ENCODE results near the gene SLC12A7. TPM values are rescaled to one million over a fixed set of nuclear protein-coding genes. Genes with fewer than 3 reads are reported as not detected.

Gene SLC12A7
- total RNA-seq, 2 donors from 2014 or later, result 58.9 to 61.6 TPM

- H3K27ac Mint-ChIP-seq, result no peak overlapping the region
- H3K36me3 Mint-ChIP-seq (ENCODE audit: low read depth), result no peaks in the 10 kb centered on the region
- Histone ChIP-seq H3K9me3 (ENCODE audit: control insufficient read depth, low read length) (no peaks in the 10 kb centered on the region), H3K4me1 (ENCODE audit: control insufficient read depth, insufficient read depth, low read length) (no peaks in the 10 kb centered on the region), H3K9ac (ENCODE audit: extremely low read depth, low read length, poor library complexity, severe bottlenecking) (no peak overlapping the region), H3K27ac (ENCODE audit: low read depth, low read length) (no peak overlapping the region), H3K4me3 (ENCODE audit: low read length) (no peak overlapping the region), H3K36me3 (ENCODE audit: control insufficient read depth, insufficient read depth, low read length) (no peaks in the 10 kb centered on the region), H3K27me3 (ENCODE audit: control insufficient read depth, insufficient read depth, low read length, poor library complexity, severe bottlenecking) (no peaks in the 10 kb centered on the region)
- DNase-seq, result no peak
- TF ChIP-seq, protein P1, sequence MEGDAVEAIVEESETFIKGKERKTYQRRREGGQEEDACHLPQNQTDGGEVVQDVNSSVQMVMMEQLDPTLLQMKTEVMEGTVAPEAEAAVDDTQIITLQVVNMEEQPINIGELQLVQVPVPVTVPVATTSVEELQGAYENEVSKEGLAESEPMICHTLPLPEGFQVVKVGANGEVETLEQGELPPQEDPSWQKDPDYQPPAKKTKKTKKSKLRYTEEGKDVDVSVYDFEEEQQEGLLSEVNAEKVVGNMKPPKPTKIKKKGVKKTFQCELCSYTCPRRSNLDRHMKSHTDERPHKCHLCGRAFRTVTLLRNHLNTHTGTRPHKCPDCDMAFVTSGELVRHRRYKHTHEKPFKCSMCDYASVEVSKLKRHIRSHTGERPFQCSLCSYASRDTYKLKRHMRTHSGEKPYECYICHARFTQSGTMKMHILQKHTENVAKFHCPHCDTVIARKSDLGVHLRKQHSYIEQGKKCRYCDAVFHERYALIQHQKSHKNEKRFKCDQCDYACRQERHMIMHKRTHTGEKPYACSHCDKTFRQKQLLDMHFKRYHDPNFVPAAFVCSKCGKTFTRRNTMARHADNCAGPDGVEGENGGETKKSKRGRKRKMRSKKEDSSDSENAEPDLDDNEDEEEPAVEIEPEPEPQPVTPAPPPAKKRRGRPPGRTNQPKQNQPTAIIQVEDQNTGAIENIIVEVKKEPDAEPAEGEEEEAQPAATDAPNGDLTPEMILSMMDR (conservative IDR thresholded peaks at IDR 0.05), result no peak
- H3K9me3 Mint-ChIP-seq, result no peaks in the 10 kb centered on the region
- WGBS, 2 experiments (ENCODE audit: insufficient coverage in 1 of 2, insufficient read length in 1 of 2), result 83 to 85% methylated on average over 11 to 12 of the region's 12 CpGs
- H3K4me1 Mint-ChIP-seq, result peaks cover 8% of the 10 kb centered on the region
- no peak overlapping the region for H3K4me3 Mint-ChIP-seq
- no peaks in the 10 kb centered on the region for H3K27me3 Mint-ChIP-seq (ENCODE audit: insufficient read depth)
Observed at GRCh38 chr5:1017056-1017455, 94.8 kb downstream of the SLC12A7 start.

DNA sequence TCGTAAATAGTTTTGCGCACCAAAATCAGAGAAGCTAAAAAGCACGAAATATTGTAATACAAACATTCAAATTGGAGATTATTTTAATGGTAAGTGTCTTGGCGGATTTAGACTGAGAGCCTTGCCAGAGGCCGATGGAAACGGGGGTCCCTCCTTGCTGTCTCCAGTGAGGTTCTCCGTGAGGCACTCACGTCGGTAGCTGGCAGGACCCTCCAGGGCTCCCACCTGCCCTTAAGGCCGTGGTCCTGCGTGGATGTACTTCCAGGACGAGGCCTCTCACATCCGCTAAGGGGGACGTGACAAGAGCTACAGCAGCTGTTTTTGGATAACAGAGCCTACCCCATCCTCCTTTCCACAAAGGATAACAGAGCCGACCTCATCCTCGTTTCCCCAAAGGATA is 95.4 kb downstream of the SLC12A7 start:
- H3K27me3 Mint-ChIP-seq (ENCODE audit: insufficient read depth), result no peaks in the 10 kb centered on the region
- no peak overlapping the region for H3K4me3 Mint-ChIP-seq
- DNase-seq, result no peak
- no peaks in the 10 kb centered on the region for H3K36me3 Mint-ChIP-seq (ENCODE audit: low read depth)
- Histone ChIP-seq H3K9me3 (ENCODE audit: control insufficient read depth, low read length) (no peaks in the 10 kb centered on the region), H3K27ac (ENCODE audit: low read depth, low read length) (no peak overlapping the region), H3K9ac (ENCODE audit: extremely low read depth, low read length, poor library complexity, severe bottlenecking) (no peak overlapping the region), H3K27me3 (ENCODE audit: control insufficient read depth, insufficient read depth, low read length, poor library complexity, severe bottlenecking) (no peaks in the 10 kb centered on the region), H3K36me3 (ENCODE audit: control insufficient read depth, insufficient read depth, low read length) (no peaks in the 10 kb centered on the region), H3K4me1 (ENCODE audit: control insufficient read depth, insufficient read depth, low read length) (no peaks in the 10 kb centered on the region), H3K4me3 (ENCODE audit: low read length) (no peak overlapping the region)
- TF ChIP-seq, protein P1 (conservative IDR thresholded peaks at IDR 0.05), result no peak
- 94 to 98% methylated on average over 9 to 16 of the region's 16 CpGs for WGBS, 2 experiments (ENCODE audit: insufficient coverage in 1 of 2, insufficient read length in 1 of 2)
- H3K9me3 Mint-ChIP-seq, result no peaks in the 10 kb centered on the region
- H3K27ac Mint-ChIP-seq, result no peak overlapping the region
- H3K4me1 Mint-ChIP-seq, result peaks cover 8% of the 10 kb centered on the region

GRCh38 chr5:1016036-1016435 is 95.8 kb downstream of the SLC12A7 start:
- H3K4me1 ChIP-seq (ENCODE audit: control insufficient read depth, insufficient read depth, low read length), result no peaks in the 10 kb centered on the region
- H3K9ac ChIP-seq (ENCODE audit: extremely low read depth, low read length, poor library complexity, severe bottlenecking), result no peak overlapping the region
- H3K4me3 Mint-ChIP-seq, result no peak overlapping the region
- H3K36me3 ChIP-seq (ENCODE audit: control insufficient read depth, insufficient read depth, low read length), result no peaks in the 10 kb centered on the region
- H3K27me3 Mint-ChIP-seq (ENCODE audit: insufficient read depth), result no peaks in the 10 kb centered on the region
- TF ChIP-seq, protein P1 (conservative IDR thresholded peaks at IDR 0.05), result no peak
- no peak overlapping the region for H3K4me3 ChIP-seq (ENCODE audit: low read length)
- no peaks in the 10 kb centered on the region for H3K36me3 Mint-ChIP-seq (ENCODE audit: low read depth)
- peaks cover 10% of the 10 kb centered on the region for H3K4me1 Mint-ChIP-seq
- no peaks in the 10 kb centered on the region for H3K9me3 Mint-ChIP-seq
- H3K27me3 ChIP-seq (ENCODE audit: control insufficient read depth, insufficient read depth, low read length, poor library complexity, severe bottlenecking), result no peaks in the 10 kb centered on the region
- 94 to 95% methylated on average over 19 of the region's 19 CpGs for WGBS, 2 experiments (ENCODE audit: insufficient coverage in 1 of 2, insufficient read length in 1 of 2)
- no peak for DNase-seq
- H3K27ac Mint-ChIP-seq, result no peak overlapping the region
- H3K9me3 ChIP-seq (ENCODE audit: control insufficient read depth, low read length), result no peaks in the 10 kb centered on the region
- no peak overlapping the region for H3K27ac ChIP-seq (ENCODE audit: low read depth, low read length)

Measured in endodermal cell (in vitro differentiated cells).